Ectodermal cell (in vitro differentiated cells): ENCODE measurements around the gene RNF149.
"Not testable (repeated sequence)": the region's sequence is repeated elsewhere in the genome, so short reads cannot be mapped to it uniquely, and the experiment has no call there.

Experiments used
- H3K27ac ChIP-seq: 2 replicates; pipeline ENCODE4 v1.7.0; 2013; ENCODE audit warnings: mild to moderate bottlenecking, low read depth, low read length; ENCODE audit not compliant: insufficient read depth, poor library complexity, severe bottlenecking
- H3K27me3 ChIP-seq: 2 replicates; pipeline ENCODE4 v1.7.0; 2013; ENCODE audit warnings: mild to moderate bottlenecking, low read length; ENCODE audit not compliant: insufficient read depth, control insufficient read depth, poor library complexity, severe bottlenecking
- H3K36me3 ChIP-seq: one replicate; pipeline ENCODE4 v1.7.0; 2013; ENCODE audit warnings: low read length; ENCODE audit not compliant: control insufficient read depth, insufficient read depth
- H3K4me1 ChIP-seq: one replicate; pipeline ENCODE4 v1.7.0; 2013; ENCODE audit warnings: low read length; ENCODE audit not compliant: control insufficient read depth, insufficient read depth
- H3K4me3 ChIP-seq: 2 replicates; pipeline ENCODE4 v1.7.0; 2013; ENCODE audit warnings: low read depth, low read length, control low read depth; ENCODE audit not compliant: insufficient read depth
- H3K9me3 ChIP-seq: 2 replicates; pipeline ENCODE4 v1.7.0; 2013; ENCODE audit warnings: mild to moderate bottlenecking, low read length, moderate library complexity; ENCODE audit not compliant: control insufficient read depth
- WGBS, 2 experiments: methylation state at CpG; one replicate each; pipeline ENCODE4 v1.1.7; 2013; ENCODE audit warnings: missing lambda C conversion rate in 2 of 2; 5-methylcytosine and 5-hydroxymethylcytosine counted together

Gene RNF149

GRCh38 chr2:101331202-101331601 lies 22.7 kb upstream of the RNF149 start:
- no peak overlapping the region for H3K27ac ChIP-seq
- H3K27me3 ChIP-seq: no peaks in the 10 kb centered on the region
- H3K36me3 ChIP-seq: no peaks in the 10 kb centered on the region
- H3K4me3 ChIP-seq: no peak overlapping the region
- 89 to 92% methylated on average over 2 of the region's 2 CpGs for WGBS, 2 experiments
- H3K4me1 ChIP-seq: peaks cover 15% of the 10 kb centered on the region
- no peaks in the 10 kb centered on the region for H3K9me3 ChIP-seq

GRCh38 chr2:101330253-101330933 lies 21.9 kb upstream of the RNF149 start:
- Histone ChIP-seq H3K4me1 (peaks cover 15% of the 10 kb centered on the region), H3K4me3 (no peak overlapping the region), H3K36me3 (no peaks in the 10 kb centered on the region), H3K9me3 (no peaks in the 10 kb centered on the region), H3K27ac (no peak overlapping the region), H3K27me3 (no peaks in the 10 kb centered on the region)
- WGBS, 2 experiments: 41 to 47% methylated on average over 12 of the region's 12 CpGs

- 95 to 99% methylated on average over 4 of the region's 4 CpGs for whole genome bisulfite sequencing, 2 experiments
- H3K9me3 ChIP-seq: no peaks in the 10 kb centered on the region
- H3K27ac ChIP-seq: no peak overlapping the region
- H3K4me1 ChIP-seq: peaks cover 15% of the 10 kb centered on the region
- H3K27me3 ChIP-seq: no peaks in the 10 kb centered on the region
- no peak overlapping the region for H3K4me3 ChIP-seq
- H3K36me3 ChIP-seq: no peaks in the 10 kb centered on the region
These were observed 20.5 kb upstream of the RNF149 start for GRCh38 chr2:101329026-101329425.

GRCh38 chr2:101328474-101329007 lies 20.0 kb upstream of the RNF149 start:
- no peaks in the 10 kb centered on the region for H3K9me3 ChIP-seq
- H3K4me3 ChIP-seq: no peak overlapping the region
- WGBS, 2 experiments: 84 to 92% methylated on average over 3 of the region's 3 CpGs
- no peaks in the 10 kb centered on the region for H3K36me3 ChIP-seq
- H3K27ac ChIP-seq: no peak overlapping the region
- peaks cover 15% of the 10 kb centered on the region for H3K4me1 ChIP-seq
- no peaks in the 10 kb centered on the region for H3K27me3 ChIP-seq

- WGBS, 2 experiments: 69 to 70% methylated on average over 5 of the region's 5 CpGs
- no peaks in the 10 kb centered on the region for H3K36me3 ChIP-seq
- no peaks in the 10 kb centered on the region for H3K9me3 ChIP-seq
- no peak overlapping the region for H3K27ac ChIP-seq
- H3K4me1 ChIP-seq: peaks cover 15% of the 10 kb centered on the region
- H3K27me3 ChIP-seq: no peaks in the 10 kb centered on the region
- H3K4me3 ChIP-seq: no peak overlapping the region
These were observed 19.4 kb upstream of the RNF149 start for GRCh38 chr2:101327863-101328394.

- WGBS, 2 experiments: 83 to 100% methylated on average over 1 of the region's 1 CpG
- H3K9me3 ChIP-seq: no peaks in the 10 kb centered on the region
- H3K4me1 ChIP-seq: peaks cover 10% of the 10 kb centered on the region
- H3K27ac ChIP-seq: no peak overlapping the region
- H3K36me3 ChIP-seq: no peaks in the 10 kb centered on the region
- H3K27me3 ChIP-seq: no peaks in the 10 kb centered on the region
- no peak overlapping the region for H3K4me3 ChIP-seq
These were observed 16.9 kb upstream of the RNF149 start for GRCh38 chr2:101325425-101325824.

- not testable (repeated sequence) for H3K27ac ChIP-seq, H3K4me1 ChIP-seq, H3K27me3 ChIP-seq, H3K4me3 ChIP-seq, H3K9me3 ChIP-seq, H3K36me3 ChIP-seq
- 92% methylated on average over 4 of the region's 6 CpGs for WGBS, 2 experiments
These were observed 8.1 kb upstream of the RNF149 start for GRCh38 chr2:101316568-101316967.

- WGBS, 2 experiments: 91% methylated on average over 3 of the region's 3 CpGs
- peaks cover 12% of the 10 kb centered on the region for H3K27me3 ChIP-seq
- H3K36me3 ChIP-seq: no peaks in the 10 kb centered on the region
- no peak overlapping the region for H3K27ac ChIP-seq
- H3K9me3 ChIP-seq: no peaks in the 10 kb centered on the region
- no peak overlapping the region for H3K4me3 ChIP-seq
- no peaks in the 10 kb centered on the region for H3K4me1 ChIP-seq
These were observed 3.2 kb upstream of the RNF149 start for GRCh38 chr2:101311696-101312017.

- WGBS, 2 experiments: 81 to 88% methylated on average over 4 to 6 of the region's 7 CpGs
These were observed 2.6 kb upstream of the RNF149 start for GRCh38 chr2:101310834-101311695.

GRCh38 chr2:101310090-101310833 lies 1.8 kb upstream of the RNF149 start:
- Histone ChIP-seq H3K27ac (no peak overlapping the region), H3K27me3 (peaks cover 12% of the 10 kb centered on the region), H3K4me3 (no peak overlapping the region), H3K4me1 (no peaks in the 10 kb centered on the region), H3K36me3 (no peaks in the 10 kb centered on the region), H3K9me3 (no peaks in the 10 kb centered on the region)
- 82 to 83% methylated on average over 10 of the region's 10 CpGs for WGBS, 2 experiments

More at GRCh38 chr2:101310834-101311695, 2.6 kb upstream of the RNF149 start:
- Histone ChIP-seq H3K27me3 (peaks cover 12% of the 10 kb centered on the region), H3K27ac (no peak overlapping the region), H3K4me1 (no peaks in the 10 kb centered on the region), H3K36me3 (no peaks in the 10 kb centered on the region), H3K4me3 (no peak overlapping the region), H3K9me3 (no peaks in the 10 kb centered on the region)
